ENCODE measurements around the gene OBSL1. TPM values are rescaled to one million over a fixed set of nuclear protein-coding genes. Genes with fewer than 3 reads are reported as not detected.

The OBSL1 gene
- total and polyA plus RNA-seq, 2 of the 4 experiments (the other 2 are of a cell fraction), result 21.5 to 51.2 TPM

DNA sequence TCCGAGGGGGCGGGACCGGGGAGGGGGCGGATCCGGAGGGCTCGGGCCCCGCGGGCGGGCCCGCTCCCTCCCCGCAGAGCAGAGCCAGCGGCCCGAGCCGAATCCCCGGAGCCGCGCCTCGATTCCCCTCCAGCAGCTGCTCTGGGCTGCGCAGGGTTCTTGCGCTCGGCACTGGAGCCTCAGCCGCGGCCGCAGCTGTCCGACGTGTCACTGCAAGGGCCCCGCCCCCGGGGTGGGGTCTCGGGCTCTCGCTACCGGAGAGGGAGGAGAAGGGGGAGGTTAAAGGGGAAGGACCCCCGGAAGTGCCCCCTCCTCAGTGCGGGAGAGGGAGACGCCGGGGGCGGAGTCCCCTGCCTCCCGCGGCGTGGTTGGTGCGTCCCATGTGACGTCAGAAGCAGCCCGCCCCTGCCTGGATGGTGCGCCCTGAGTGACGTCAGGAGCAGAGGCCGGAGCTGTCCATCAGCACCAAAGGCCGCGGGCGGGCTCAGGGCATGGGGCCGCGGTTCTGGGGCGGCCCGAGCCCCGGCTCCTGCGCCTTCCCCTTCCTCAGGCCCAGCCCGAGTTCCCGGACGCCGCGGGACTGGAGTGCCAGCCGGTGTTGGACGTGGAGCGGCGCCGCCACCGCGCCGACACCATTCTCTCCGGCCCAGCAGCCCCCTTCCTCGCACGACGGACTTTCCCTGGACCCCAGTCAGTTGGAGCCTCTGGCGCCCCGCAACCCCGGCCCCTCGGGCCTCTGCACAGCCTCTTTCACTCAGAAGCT is 27.6 kb downstream of the OBSL1 start, which contains the start of the genes CHPF and TMEM198 (continued):
- TF ChIP-seq POLR2A (IDR thresholded peaks at IDR 0.05; ENCODE audit: low read depth, low read length), result peak; percentile 75
- TF ChIP-seq NFE2L2 (IDR thresholded peaks at IDR 0.05; ENCODE audit: low read depth, low read length), result no peak
- no peak for TF ChIP-seq MAFK (IDR thresholded peaks at IDR 0.05; ENCODE audit: low read depth, low read length)

DNA sequence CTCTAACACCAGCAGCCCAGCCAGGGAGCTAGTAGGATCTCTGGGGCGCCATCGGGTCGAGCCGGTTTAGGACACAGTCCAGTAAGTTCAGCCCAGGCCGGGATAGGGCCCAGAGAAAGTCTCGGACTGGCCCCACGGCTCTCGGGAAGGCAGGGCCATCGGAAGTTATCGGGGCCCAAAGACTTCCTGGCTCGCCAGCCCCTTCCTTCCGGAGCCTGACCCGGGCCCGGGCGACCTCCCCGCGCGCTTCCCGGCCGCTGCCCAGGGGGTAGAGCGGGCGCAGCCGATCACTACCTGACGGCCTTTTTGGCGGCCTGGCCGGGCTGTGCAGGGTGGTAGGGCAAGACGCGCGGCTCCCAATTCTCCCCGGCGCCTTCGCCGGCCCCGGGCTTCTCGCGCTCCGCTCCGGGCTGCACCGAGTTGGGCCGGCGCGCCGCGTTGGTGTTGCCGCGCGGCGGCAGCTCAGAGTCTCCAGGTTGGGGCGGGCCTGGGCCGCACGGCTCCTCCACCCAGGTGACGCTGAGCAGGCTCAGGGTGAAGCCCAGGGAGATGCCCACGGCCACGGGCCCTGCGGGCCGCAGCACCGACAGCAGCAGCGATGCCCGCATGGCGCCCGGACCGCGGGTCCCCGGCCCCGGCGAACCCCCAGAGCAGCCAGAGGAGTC is 28.3 kb downstream of the OBSL1 start:
- Histone ChIP-seq H2BK5ac (ENCODE audit: low read depth, low read length, poor library complexity, severe bottlenecking) (peak overlapping the region; percentile 73), H3K36me3 (ENCODE audit: control insufficient read depth, insufficient read depth, low read length) (peaks cover 26% of the 10 kb centered on the region), H2AK9ac (replicated peaks; ENCODE audit: low read depth, low read length, poor library complexity) (peak overlapping the region; percentile 91), H2BK20ac (ENCODE audit: low read depth, low read length) (no peak overlapping the region), H3K14ac (replicated peaks; ENCODE audit: low read depth, low read length) (peak overlapping the region; percentile 76), H4K91ac (ENCODE audit: insufficient read depth, low read depth, low read length) (no peak overlapping the region), H3K23ac (ENCODE audit: low read depth, low read length) (peak overlapping the region; percentile 59), H4K8ac (ENCODE audit: low read depth in 2 of 2, low read length in 2 of 2) (peak overlapping the region; percentile 22 to 56; a peak in 2 of 4 replicates), H2AFZ (replicated peaks; ENCODE audit: low read length, poor library complexity) (peak overlapping the region; percentile 97), H3K4me3 (ENCODE audit: insufficient read depth, low read depth, low read length) (peak overlapping the region; percentile 86), H2BK120ac (ENCODE audit: low read depth, low read length) (0 out of 2 replicates have a peak overlapping the region, but pooled peaks have one; percentile 19), H3K9ac (ENCODE audit: low read depth, low read length) (peak overlapping the region; percentile 81), H4K5ac (ENCODE audit: low read depth, low read length) (no peak overlapping the region), H3K27ac (ENCODE audit: insufficient read depth, low read length) (peak overlapping the region; percentile 48), H3K9me3 (ENCODE audit: control insufficient read depth, insufficient read depth, low read length) (no peaks in the 10 kb centered on the region), H3K4ac (ENCODE audit: low read depth, low read length) (peak overlapping the region; percentile 35; the same call in 1 of the 2 replicates), H3K79me1 (ENCODE audit: low read depth in 1 of 2, low read length in 2 of 2) (peaks cover 6 to 36% of the 10 kb centered on the region in 2 experiments; a peak in 3 of 4 replicates), H2BK15ac (ENCODE audit: low read depth, low read length) (no peak overlapping the region), H4K20me1 (ENCODE audit: insufficient read depth, low read length) (peaks cover 28% of the 10 kb centered on the region), H3K27me3 (ENCODE audit: control insufficient read depth, insufficient read depth, low read length) (no peaks in the 10 kb centered on the region), H3K4me2 (ENCODE audit: low read depth, low read length) (peak overlapping the region; percentile 76), H3K56ac (ENCODE audit: extremely low read depth, insufficient read depth, low read length) (no peak overlapping the region), H3K18ac (ENCODE audit: low read depth, low read length) (no peak overlapping the region), H3K4me1 (ENCODE audit: control insufficient read depth, insufficient read depth, low read length) (peaks cover 19% of the 10 kb centered on the region), H3K9me1 (ENCODE audit: insufficient read depth, low read length) (peaks cover 2% of the 10 kb centered on the region; the same call in 1 of the 2 replicates), H2AK5ac (ENCODE audit: low read depth, low read length) (peak overlapping the region; percentile 43; the same call in 1 of the 2 replicates)
- intact Hi-C loops (cut with micrococcal nuclease) (loop anchor here (2.0 kb wide), 1 partner anchor 54 kb away; the partner anchor contains the start of gene STK11IP), in situ Hi-C loops (cut with MboI; ENCODE audit: low sequenced_read_pairs) (no loop called here), dilution Hi-C loops (cut with HindIII; ENCODE audit: low sequenced_read_pairs, unreplicated experiment) (no loop called here)
- WGBS, 2 experiments (ENCODE audit: extremely low coverage in 2 of 2, insufficient read length in 1 of 2), result 1% methylated on average over 53 of the region's 66 CpGs; no CpG with 5 or more reads in 1 of the 2 experiments
- peak; percentile 41 for ATAC-seq (ENCODE audit: low read depth)
- ChIA-PET CTCF (interaction anchor here (1.3 kb wide), 1 partner anchor 17 kb away, joined by 8 read pairs; no protein-coding TSS in a partner anchor), POLR2A (ENCODE audit: unreplicated experiment) (no interaction called here)
- no TSS peak for BruUV-seq (replicated peaks)
- peak; percentile 16 for DNase-seq
- TF ChIP-seq, protein P1, sequence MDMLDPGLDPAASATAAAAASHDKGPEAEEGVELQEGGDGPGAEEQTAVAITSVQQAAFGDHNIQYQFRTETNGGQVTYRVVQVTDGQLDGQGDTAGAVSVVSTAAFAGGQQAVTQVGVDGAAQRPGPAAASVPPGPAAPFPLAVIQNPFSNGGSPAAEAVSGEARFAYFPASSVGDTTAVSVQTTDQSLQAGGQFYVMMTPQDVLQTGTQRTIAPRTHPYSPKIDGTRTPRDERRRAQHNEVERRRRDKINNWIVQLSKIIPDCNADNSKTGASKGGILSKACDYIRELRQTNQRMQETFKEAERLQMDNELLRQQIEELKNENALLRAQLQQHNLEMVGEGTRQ (IDR thresholded peaks at IDR 0.05; ENCODE audit: low read depth, low read length), result no peak
- no peak for TF ChIP-seq MXI1 (IDR thresholded peaks at IDR 0.05; ENCODE audit: borderline replicate concordance, low read depth, low read length)
- no peak for TF ChIP-seq MAFK (IDR thresholded peaks at IDR 0.05; ENCODE audit: low read depth, low read length)
- no peak for TF ChIP-seq RCOR1 (IDR thresholded peaks at IDR 0.05; ENCODE audit: insufficient replicate concordance, low read length)
- TF ChIP-seq, protein P2, sequence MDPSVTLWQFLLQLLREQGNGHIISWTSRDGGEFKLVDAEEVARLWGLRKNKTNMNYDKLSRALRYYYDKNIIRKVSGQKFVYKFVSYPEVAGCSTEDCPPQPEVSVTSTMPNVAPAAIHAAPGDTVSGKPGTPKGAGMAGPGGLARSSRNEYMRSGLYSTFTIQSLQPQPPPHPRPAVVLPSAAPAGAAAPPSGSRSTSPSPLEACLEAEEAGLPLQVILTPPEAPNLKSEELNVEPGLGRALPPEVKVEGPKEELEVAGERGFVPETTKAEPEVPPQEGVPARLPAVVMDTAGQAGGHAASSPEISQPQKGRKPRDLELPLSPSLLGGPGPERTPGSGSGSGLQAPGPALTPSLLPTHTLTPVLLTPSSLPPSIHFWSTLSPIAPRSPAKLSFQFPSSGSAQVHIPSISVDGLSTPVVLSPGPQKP (IDR thresholded peaks at IDR 0.05; ENCODE audit: borderline replicate concordance, low read depth, low read length), result no peak
- TF ChIP-seq FOS (IDR thresholded peaks at IDR 0.05; ENCODE audit: low read depth, low read length), result no peak
- TF ChIP-seq CHD1 (IDR thresholded peaks at IDR 0.05; ENCODE audit: low read depth, low read length), result no peak
- no peak for TF ChIP-seq BHLHE40 (IDR thresholded peaks at IDR 0.05; ENCODE audit: low read depth, low read length)
- no peak for TF ChIP-seq POLR2A (IDR thresholded peaks at IDR 0.05; ENCODE audit: low read depth, low read length)
